GM10847 (cell line): Measurements from ENCODE around the gene RPL7L1.

Experiments used
- POLR2A ChIP-seq: IDR thresholded peaks from 2 replicates; pipeline ENCODE4 v1.6.1; 2011; ENCODE audit not compliant: insufficient read length; ENCODE audit errors: extremely low read depth

The RPL7L1 gene

GRCh38 chr6:42923666-42924065 lies 44.2 kb downstream of the RPL7L1 start:
- TF ChIP-seq POLR2A: no peak

GRCh38 chr6:42925248-42925857 lies 45.9 kb downstream of the RPL7L1 start:
- TF ChIP-seq POLR2A: no peak

GRCh38 chr6:42928986-42929820 lies 49.8 kb downstream of the RPL7L1 start, which contains the start of gene CNPY3:
Gene CNPY3, plus strand, starts transcription at chr6:42929480. Its CDS starts 91 bp downstream, at chr6:42929571.
- TF ChIP-seq POLR2A: peak; percentile 69

GRCh38 chr6:42929821-42930360 lies 50.5 kb downstream of the RPL7L1 start:
- no peak for TF ChIP-seq POLR2A

GRCh38 chr6:42932412-42932811 lies 53.0 kb downstream of the RPL7L1 start:
- no peak for TF ChIP-seq POLR2A

GRCh38 chr6:42933205-42933604 lies 53.8 kb downstream of the RPL7L1 start:
- TF ChIP-seq POLR2A: no peak

- no peak for TF ChIP-seq POLR2A
These were observed 55.9 kb downstream of the RPL7L1 start for GRCh38 chr6:42935322-42935721.

DNA sequence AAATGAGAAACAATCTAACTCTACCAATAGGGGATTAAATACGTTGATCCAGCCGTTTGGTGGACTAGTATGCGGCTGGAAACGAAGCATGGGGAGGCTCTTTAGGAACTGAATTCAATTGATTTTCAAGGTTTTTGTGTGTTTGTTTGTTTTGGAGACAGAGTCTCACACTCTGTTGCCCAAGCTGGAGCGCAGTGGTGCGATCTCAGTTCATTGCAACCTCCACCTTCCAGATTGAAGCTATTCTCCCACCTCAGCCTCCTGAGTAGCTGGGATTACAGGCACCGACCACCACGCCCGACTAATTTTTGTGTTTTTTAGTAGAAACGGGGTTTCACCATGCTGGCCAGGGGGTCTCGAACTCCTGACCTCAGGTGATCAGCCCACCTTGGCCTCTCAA lies 57.0 kb downstream of the RPL7L1 start:
- no peak for TF ChIP-seq POLR2A

- no peak for TF ChIP-seq POLR2A
These were observed 58.4 kb downstream of the RPL7L1 start for GRCh38 chr6:42937548-42938427.

DNA sequence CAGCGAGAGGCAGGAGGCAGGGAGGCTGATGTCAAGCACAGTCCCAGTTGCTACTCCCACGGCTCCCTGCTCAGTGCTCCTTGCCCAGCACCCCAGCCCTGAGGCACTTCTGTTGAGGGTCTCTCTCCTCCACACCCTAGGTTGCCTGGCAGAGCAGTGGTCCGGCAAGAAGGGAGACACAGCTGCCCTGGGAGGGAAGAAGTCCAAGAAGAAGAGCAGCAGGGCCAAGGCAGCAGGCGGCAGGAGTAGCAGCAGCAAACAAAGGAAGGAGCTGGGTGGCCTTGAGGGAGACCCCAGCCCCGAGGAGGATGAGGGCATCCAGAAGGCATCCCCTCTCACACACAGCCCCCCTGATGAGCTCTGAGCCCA lies 59.0 kb downstream of the RPL7L1 start:
- TF ChIP-seq POLR2A: no peak

DNA sequence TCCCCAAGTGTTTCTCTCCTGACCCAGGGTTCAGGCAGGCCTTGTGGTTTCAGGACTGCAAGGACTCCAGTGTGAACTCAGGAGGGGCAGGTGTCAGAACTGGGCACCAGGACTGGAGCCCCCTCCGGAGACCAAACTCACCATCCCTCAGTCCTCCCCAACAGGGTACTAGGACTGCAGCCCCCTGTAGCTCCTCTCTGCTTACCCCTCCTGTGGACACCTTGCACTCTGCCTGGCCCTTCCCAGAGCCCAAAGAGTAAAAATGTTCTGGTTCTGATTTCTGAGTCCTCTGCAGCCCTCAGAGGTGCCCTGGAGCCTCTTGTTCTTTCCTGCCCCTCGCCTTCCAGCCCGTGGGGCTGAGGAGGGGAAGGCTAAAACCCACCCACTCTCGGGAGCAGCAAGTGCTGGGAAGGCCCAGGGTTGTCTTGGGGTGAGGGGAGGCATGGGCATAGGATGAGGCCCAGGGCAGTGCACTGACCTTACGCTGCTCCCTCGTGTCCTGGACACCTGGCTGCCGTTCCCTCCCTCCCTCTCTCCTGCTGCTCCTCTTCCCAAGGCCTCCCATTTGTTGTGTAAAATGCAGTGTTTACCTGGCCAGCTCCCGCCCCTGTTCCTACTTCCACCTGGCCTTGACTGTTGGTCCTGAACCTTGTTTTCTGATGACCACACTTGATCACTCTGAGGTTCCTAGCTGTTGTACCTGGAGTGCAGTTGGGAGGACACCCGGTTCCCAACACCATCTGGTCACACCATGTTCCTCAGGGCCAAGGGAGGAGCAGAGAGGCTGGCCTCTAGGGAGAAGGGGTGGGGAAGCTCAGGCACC lies 59.8 kb downstream of the RPL7L1 start:
- no peak for TF ChIP-seq POLR2A
